ENCODE data around the gene TBC1D19.

DNA sequence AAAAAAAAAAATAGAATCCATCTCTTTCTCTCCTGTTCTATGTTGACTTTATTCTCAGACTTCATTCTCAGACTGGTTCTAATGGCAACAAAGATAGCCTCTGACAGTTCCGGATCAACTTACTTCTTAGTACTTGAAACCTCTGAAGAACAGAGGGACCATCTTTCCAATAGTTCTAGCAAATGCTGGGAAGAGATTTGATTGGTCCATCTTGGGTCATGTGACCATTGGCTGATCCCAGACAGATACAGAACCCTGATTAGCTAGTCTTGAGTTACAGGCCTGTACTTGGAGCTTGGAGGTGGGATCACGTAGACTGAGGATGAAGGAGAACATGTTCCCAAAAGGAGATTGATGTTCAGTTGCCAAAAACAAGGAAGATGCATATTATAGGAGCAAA, 209.9 kb downstream of the TBC1D19 start:
- TF ChIP-seq, protein P1, sequence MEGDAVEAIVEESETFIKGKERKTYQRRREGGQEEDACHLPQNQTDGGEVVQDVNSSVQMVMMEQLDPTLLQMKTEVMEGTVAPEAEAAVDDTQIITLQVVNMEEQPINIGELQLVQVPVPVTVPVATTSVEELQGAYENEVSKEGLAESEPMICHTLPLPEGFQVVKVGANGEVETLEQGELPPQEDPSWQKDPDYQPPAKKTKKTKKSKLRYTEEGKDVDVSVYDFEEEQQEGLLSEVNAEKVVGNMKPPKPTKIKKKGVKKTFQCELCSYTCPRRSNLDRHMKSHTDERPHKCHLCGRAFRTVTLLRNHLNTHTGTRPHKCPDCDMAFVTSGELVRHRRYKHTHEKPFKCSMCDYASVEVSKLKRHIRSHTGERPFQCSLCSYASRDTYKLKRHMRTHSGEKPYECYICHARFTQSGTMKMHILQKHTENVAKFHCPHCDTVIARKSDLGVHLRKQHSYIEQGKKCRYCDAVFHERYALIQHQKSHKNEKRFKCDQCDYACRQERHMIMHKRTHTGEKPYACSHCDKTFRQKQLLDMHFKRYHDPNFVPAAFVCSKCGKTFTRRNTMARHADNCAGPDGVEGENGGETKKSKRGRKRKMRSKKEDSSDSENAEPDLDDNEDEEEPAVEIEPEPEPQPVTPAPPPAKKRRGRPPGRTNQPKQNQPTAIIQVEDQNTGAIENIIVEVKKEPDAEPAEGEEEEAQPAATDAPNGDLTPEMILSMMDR (IDR thresholded peaks at IDR 0.05; ENCODE audit: low read length): no peak
- no peak for TF ChIP-seq EZH2 (IDR thresholded peaks at IDR 0.05; ENCODE audit: borderline replicate concordance, low read length)
